HG03439 (cell line): ENCODE measurements around the gene CA14.
"Not testable (repeated sequence)": the region's sequence is repeated elsewhere in the genome, so short reads cannot be mapped to it uniquely, and the experiment has no call there.

Experiments
- ATAC-seq: cut with Tn5 transposase; IDR thresholded peaks from one replicate; pipeline ENCODE4 v1.9.1; 2021; ENCODE audit warnings: mild to moderate bottlenecking, moderate library complexity; ENCODE audit not compliant: unreplicated experiment

Gene CA14

GRCh38 chr1:150280138-150280707 is 22.6 kb downstream of the CA14 start:
- no peak for ATAC-seq

- ATAC-seq, result no peak
These were observed 23.7 kb downstream of the CA14 start for GRCh38 chr1:150281221-150281757.

DNA sequence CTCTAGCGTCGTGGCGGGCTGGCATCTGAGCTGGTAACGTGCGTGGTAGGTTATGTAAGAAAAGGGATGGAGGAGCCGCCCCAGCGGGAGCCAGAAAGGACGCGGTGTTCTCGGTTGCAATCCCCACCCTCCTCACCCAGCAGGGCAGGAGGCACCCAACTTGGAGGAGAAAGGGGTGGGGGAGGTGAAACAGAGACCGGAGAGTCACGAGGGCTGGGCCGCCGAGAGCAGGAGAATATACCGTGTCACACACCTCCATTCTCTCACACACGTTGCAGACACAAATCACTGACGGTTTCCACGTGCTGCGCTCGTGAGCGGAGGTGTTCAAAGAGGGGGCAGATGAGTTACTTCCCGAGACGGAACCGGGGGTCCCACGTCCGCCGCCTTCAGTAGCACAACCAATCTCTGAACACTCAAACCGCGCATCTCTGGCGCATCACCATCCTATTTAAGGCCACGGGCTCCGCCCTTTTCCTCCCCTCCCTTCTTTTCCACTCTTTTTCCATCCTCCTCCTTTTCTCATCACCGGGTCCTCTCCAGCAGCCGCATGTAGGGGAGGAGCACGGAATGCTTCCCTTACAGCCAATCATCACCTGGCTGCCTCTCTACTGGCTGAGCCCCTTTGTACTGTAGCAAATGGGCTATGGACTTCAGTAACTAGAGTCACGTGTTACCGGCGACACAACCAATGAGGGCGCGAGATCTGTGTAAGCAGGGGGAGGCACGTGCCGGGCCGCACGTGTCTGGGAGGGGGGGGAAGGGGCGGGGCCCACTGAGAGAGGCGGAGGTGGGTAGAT is 24.4 kb downstream of the CA14 start, which contains the start of gene CIART:
TSS of gene CIART (plus strand) at position 797 of the 800 bp plus-strand sequence. CDS start 714 bp downstream, outside the sequence.
- no peak for ATAC-seq

- ATAC-seq, result no peak
These were observed 25.0 kb downstream of the CA14 start for GRCh38 chr1:150282558-150282958.

- no peak for ATAC-seq
These were observed 25.7 kb downstream of the CA14 start for GRCh38 chr1:150283260-150283659.

DNA sequence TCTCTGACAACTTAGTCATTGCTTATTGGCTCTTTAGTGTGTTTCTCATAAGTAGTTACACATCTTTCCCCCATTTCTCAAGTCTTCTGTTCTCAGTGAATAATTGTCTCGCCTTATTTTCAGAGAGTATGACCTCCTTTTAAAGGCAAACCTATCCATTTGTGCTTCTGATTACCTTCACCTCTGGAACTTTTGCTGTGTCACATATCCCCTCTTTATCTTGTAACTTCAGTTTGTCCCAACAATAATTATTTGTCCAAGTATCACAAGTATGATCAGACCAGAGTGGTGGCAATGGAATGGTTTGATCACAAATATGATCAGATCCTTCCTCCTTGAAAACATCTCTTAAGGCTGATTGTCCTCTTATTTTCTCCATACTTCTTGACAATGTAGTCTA is 30.8 kb downstream of the CA14 start:
- ATAC-seq, result no peak

- no peak for ATAC-seq
These were observed 31.2 kb downstream of the CA14 start for GRCh38 chr1:150288822-150289221.

- peak; percentile 89 for ATAC-seq
These were observed 36.1 kb downstream of the CA14 start, which contains the start of gene MRPS21 for GRCh38 chr1:150293433-150294253. Gene MRPS21, plus strand, starts transcription at chr1:150293861. Its CDS starts 506 bp downstream, at chr1:150294367.

DNA sequence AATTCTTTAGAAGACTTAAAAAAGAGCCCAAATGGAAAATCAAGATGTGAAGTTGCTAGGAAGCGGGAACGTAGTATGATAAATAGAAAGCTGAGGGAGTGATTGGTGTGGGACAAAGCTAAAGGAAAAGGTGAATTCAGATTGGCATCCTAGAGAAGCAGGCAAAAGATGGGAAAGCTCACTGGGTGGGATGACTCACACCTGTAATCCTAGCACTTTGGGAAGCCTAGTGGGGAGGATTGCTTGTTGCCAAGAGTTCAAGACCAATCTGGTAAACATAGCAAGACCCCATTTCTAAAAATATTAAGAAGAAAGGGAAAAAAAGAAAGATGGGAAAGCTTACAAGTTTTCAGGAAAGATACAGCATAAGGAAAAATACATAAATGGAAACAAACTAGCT is 37.9 kb downstream of the CA14 start:
- ATAC-seq, result no peak

GRCh38 chr1:150299716-150300115 is 42.1 kb downstream of the CA14 start:
- ATAC-seq, result no peak

GRCh38 chr1:150302338-150302737 is 44.8 kb downstream of the CA14 start:
- ATAC-seq, result no peak

- no peak for ATAC-seq
These were observed 45.3 kb downstream of the CA14 start for GRCh38 chr1:150302902-150303301.

- ATAC-seq, result not testable (repeated sequence)
These were observed 51.0 kb downstream of the CA14 start for GRCh38 chr1:150308585-150308984.

DNA sequence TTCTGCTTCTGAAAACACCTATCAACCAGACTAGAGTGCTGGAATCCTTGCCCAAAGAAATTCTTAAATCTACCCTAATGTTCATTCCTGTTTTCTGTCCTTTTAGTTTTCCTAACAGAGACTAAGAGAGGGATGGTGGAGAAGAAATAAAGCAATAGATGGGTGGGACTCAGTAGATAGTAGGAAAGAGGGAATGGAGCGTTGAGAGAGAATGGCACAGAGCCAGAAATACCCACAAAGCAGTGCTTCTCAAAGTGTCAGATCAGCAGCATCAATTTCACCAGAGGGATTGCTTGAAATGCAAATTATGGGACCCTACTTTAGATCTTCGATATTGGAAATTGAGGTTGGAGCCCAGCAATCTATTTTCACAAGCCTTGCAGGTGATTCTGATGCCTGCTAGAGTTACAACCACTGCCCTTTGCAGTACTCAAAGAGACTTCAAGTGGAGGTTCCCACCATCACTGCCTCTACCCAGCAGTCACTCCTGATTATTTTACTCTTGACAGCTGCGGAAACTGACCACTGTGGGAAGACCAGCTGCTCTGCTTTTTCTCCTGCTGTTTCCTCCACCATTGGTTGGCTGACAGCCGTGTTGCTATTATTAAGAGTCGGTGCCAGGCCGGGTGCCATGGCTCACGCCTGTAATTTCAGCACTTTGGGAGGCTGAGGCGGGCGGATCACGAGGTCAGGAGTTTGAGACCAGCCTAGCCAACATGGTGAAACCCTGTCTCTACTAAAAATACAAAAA is 52.4 kb downstream of the CA14 start:
- ATAC-seq, result no peak

GRCh38 chr1:150311762-150312161 is 54.2 kb downstream of the CA14 start:
- ATAC-seq, result no peak
